Measurements from ENCODE around the gene BRSK2. TPM values are rescaled to one million over a fixed set of nuclear protein-coding genes. Genes with fewer than 3 reads are reported as not detected.
"Not testable (repeated sequence)": the region's sequence is repeated elsewhere in the genome, so short reads cannot be mapped to it uniquely, and the experiment has no call there.

BRSK2 gene
- total RNA-seq, 3 donors from 2014 or later, result 0.53 to 0.94 (median 0.76) TPM

GRCh38 chr11:1349327-1350041, 40.2 kb upstream of the BRSK2 start:
- Mint-ChIP-seq H3K27me3 (ENCODE audit: low read depth) (peaks cover 1% of the 10 kb centered on the region), H3K9me3 (no peaks in the 10 kb centered on the region), H3K4me3 (no peak overlapping the region), H3K36me3 (ENCODE audit: insufficient read depth) (no peaks in the 10 kb centered on the region), H3K4me1 (ENCODE audit: low read depth) (no peaks in the 10 kb centered on the region)
- DNase-seq, result no peak
- ATAC-seq, result no peak

DNA sequence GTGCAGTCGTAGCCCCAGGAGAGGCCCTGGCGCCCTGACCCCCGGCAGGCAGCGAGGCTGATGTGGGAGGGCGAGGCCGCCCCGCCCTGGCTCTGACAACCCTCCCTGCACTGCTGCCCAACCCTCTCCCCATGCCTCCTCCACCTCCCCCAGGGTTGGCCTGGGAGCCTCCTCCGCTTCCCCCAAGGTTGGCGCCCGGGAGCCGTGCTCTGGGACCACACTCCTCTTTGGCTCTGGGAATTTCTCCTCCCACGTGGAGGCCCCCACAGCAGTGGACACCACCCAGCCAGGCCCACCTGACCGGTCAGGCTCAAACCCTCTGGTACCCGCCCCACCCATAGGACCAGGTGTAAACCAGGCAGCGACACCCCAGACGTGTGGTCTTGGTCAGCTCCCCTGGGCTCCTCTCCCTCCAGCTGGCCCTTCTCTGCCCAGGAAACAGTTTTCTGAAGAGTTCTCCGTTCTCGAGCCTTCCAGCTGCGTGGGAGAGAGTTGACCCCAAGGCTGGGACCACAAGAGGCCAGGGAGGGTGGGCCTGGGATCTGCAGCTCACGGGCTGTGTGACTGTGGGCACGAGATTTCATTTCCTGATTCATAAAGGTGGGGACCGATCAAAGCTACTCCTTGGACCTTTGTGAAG, 39.5 kb upstream of the BRSK2 start:
- H3K4me3 Mint-ChIP-seq, result no peak overlapping the region
- DNase-seq, result no peak
- no peaks in the 10 kb centered on the region for H3K4me1 Mint-ChIP-seq (ENCODE audit: low read depth)
- no peaks in the 10 kb centered on the region for H3K36me3 Mint-ChIP-seq (ENCODE audit: insufficient read depth)
- H3K9me3 Mint-ChIP-seq, result no peaks in the 10 kb centered on the region
- ATAC-seq, result no peak
- H3K27me3 Mint-ChIP-seq (ENCODE audit: low read depth), result peaks cover 4% of the 10 kb centered on the region

- ATAC-seq (no peak), DNase-seq (no peak)
- Mint-ChIP-seq H3K4me3 (no peak overlapping the region), H3K36me3 (ENCODE audit: insufficient read depth) (no peaks in the 10 kb centered on the region), H3K27me3 (ENCODE audit: low read depth) (peaks cover 8% of the 10 kb centered on the region), H3K9me3 (no peaks in the 10 kb centered on the region), H3K4me1 (ENCODE audit: low read depth) (no peaks in the 10 kb centered on the region)
Measured at GRCh38 chr11:1351278-1351937, 38.3 kb upstream of the BRSK2 start.

DNA sequence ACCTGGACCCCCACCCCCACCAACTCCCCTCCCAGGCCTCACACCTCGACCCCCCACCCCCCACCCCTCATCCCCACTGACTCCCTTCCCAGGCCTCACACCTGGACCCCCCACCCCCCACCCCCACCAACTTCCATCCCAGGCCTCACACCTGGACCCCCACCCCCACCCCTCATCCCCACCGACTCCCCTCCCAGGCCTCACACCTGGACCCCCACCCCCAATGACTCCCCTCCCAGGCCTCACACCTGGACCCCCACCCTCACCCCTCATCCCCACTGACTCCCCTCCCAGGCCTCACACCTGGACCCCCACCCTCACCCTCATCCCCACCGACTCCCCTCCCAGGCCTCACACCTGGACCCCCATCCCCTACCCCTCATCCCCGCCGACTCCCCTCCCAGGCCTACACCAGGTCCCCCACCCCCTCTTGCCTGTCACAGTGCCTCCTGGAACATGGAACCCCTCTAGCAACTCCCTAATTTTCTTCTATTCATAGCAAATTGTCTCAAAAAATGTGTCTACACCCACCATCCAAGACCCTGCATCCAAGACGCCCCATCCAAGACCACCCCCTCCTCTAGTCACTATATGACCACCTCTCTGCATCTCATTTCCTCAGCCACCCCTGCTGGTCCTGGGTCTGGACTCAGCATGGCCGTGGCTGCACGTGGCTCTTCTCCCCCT, 36.9 kb upstream of the BRSK2 start:
- Mint-ChIP-seq H3K27me3 (ENCODE audit: low read depth) (peaks cover 16% of the 10 kb centered on the region), H3K9me3 (no peaks in the 10 kb centered on the region), H3K4me1 (ENCODE audit: low read depth) (no peaks in the 10 kb centered on the region), H3K36me3 (ENCODE audit: insufficient read depth) (no peaks in the 10 kb centered on the region), H3K4me3 (no peak overlapping the region)
- DNase-seq (no peak), ATAC-seq (no peak)

DNA sequence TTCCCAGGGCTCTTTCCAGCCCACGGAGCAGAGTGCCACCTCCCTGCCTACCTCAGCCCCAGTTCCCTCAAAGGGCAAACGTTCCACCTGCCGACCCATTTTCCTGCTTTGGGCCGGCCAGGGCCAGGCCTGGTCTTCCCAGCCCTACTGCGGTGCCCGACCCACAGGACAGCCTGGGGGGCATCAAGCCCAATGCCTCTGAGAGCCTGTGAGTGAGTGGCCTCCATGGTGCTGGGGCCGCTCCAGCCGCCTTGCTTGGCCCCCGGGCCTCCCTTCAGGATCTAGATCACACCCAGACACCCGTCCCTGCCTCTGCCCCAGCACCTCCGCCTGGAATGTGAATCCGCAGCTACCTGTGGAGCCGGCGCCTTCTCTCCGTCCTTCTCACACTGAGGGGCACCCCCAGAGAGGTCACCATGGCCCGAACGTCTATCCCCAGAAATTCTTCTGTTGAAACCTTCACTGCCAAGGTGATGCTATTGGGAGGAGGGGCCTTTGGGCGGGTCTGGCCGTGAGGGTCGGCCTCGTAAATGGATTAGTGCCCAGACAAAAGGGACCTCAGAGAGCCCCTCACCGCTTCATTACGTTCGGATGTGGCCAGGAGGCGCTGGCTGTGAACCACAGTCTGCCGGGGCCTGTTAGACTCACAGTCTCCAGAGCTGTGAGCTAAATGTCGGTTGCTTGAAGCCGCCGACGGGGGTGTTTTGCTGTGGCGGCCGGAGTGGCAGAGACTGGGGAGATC, 36.2 kb upstream of the BRSK2 start:
- ATAC-seq, result no peak
- DNase-seq, result no peak
- Mint-ChIP-seq H3K27me3 (ENCODE audit: low read depth) (peaks cover 20% of the 10 kb centered on the region), H3K9me3 (no peaks in the 10 kb centered on the region), H3K4me1 (ENCODE audit: low read depth) (no peaks in the 10 kb centered on the region), H3K4me3 (no peak overlapping the region), H3K36me3 (ENCODE audit: insufficient read depth) (no peaks in the 10 kb centered on the region)

DNA sequence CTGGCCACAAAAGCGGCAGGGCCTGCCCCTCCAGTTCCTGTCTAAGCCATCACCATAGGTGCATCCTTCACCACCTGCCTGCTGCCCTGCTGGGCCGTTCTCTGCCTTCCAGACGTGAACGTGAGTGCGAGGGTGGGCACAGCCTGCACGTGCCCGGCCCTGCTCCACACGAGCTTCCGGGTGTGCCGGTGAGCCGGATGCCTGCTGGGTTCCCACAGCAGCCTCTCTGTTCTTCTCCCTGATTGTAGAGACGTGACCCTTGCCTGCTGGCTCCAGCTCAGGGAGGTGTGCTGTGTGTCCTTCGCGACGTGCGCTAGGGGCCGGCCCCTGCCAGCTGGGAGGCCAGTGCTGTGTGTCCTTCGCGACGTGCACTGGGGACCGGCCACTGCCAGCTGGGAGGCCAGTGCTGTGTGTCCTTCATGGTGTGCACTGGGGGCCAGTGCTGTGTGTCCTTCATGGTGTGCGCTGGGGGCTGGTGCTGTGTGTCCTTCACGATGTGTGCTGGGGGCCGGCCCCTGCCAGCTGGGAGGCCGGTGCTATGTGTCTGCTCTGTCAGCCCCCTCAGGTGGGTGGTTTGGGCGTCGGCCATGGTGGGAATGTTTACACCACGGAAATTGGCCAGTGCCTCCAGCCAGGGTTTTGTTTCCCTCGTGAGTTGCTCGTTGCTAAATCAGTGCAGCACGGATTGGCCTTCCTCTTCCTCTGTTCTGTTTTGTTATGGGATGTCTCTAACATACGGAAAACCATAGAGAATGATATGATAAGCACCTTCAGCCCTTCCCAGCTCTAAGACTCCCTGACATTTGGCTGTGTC, 35.4 kb upstream of the BRSK2 start:
- Mint-ChIP-seq H3K36me3 (ENCODE audit: insufficient read depth) (no peaks in the 10 kb centered on the region), H3K4me1 (ENCODE audit: low read depth) (no peaks in the 10 kb centered on the region), H3K27me3 (ENCODE audit: low read depth) (peaks cover 22% of the 10 kb centered on the region), H3K4me3 (no peak overlapping the region), H3K9me3 (no peaks in the 10 kb centered on the region)
- ATAC-seq (no peak), DNase-seq (no peak)

- H3K4me3 Mint-ChIP-seq, result no peak overlapping the region
Measured at GRCh38 chr11:1356007-1356435, 33.7 kb upstream of the BRSK2 start.

GRCh38 chr11:1356478-1356960, 33.2 kb upstream of the BRSK2 start:
- ATAC-seq, result no peak
- peaks cover 21% of the 10 kb centered on the region for H3K27me3 Mint-ChIP-seq (ENCODE audit: low read depth)
- H3K4me3 Mint-ChIP-seq, result no peak overlapping the region
- no peaks in the 10 kb centered on the region for H3K9me3 Mint-ChIP-seq
- H3K4me1 Mint-ChIP-seq (ENCODE audit: low read depth), result no peaks in the 10 kb centered on the region
- H3K36me3 Mint-ChIP-seq (ENCODE audit: insufficient read depth), result no peaks in the 10 kb centered on the region
- DNase-seq, result no peak

More at GRCh38 chr11:1356007-1356435, 33.7 kb upstream of the BRSK2 start:
- Mint-ChIP-seq H3K27me3 (ENCODE audit: low read depth) (peaks cover 22% of the 10 kb centered on the region), H3K36me3 (ENCODE audit: insufficient read depth) (no peaks in the 10 kb centered on the region), H3K9me3 (no peaks in the 10 kb centered on the region), H3K4me1 (ENCODE audit: low read depth) (no peaks in the 10 kb centered on the region)
- ATAC-seq, result no peak
- DNase-seq, result no peak

DNA sequence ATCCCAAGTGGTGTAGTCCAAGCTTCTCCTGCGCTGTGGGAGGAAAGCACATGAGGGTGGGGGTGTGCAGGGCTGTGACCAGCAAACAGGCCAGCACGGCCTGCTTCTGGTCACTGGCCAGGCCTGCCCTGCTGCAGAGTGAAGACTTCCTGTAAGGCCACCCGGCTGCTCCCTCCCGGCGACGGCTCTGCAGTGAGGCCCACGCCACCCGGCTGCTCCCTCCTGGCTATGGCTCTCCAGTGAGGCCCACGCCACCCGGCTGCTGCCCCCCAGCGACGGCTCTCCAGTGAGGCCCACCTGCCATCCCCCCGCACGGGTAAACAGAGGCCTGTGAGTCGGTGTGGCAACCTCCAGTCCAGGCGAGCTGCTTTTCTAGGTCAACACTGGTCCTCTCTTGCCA, 31.4 kb upstream of the BRSK2 start:
- Mint-ChIP-seq H3K4me1 (ENCODE audit: low read depth) (no peaks in the 10 kb centered on the region), H3K36me3 (ENCODE audit: insufficient read depth) (no peaks in the 10 kb centered on the region), H3K4me3 (no peak overlapping the region), H3K27me3 (ENCODE audit: low read depth) (peaks cover 26% of the 10 kb centered on the region), H3K9me3 (no peaks in the 10 kb centered on the region)
- DNase-seq, result no peak
- ATAC-seq, result no peak

- not testable (repeated sequence) for DNase-seq; H3K9me3 Mint-ChIP-seq; ATAC-seq; H3K4me1 Mint-ChIP-seq (ENCODE audit: low read depth); H3K36me3 Mint-ChIP-seq (ENCODE audit: insufficient read depth); H3K4me3 Mint-ChIP-seq
- peaks cover 26% of the 10 kb centered on the region for H3K27me3 Mint-ChIP-seq (ENCODE audit: low read depth)
Measured at GRCh38 chr11:1358931-1359330, 30.8 kb upstream of the BRSK2 start.

- Mint-ChIP-seq H3K36me3 (ENCODE audit: insufficient read depth) (no peaks in the 10 kb centered on the region), H3K4me3 (no peak overlapping the region), H3K4me1 (ENCODE audit: low read depth) (no peaks in the 10 kb centered on the region), H3K9me3 (no peaks in the 10 kb centered on the region), H3K27me3 (ENCODE audit: low read depth) (peaks cover 26% of the 10 kb centered on the region)
- DNase-seq (no peak), ATAC-seq (no peak)
Measured at GRCh38 chr11:1359556-1359955, 30.2 kb upstream of the BRSK2 start.

DNA sequence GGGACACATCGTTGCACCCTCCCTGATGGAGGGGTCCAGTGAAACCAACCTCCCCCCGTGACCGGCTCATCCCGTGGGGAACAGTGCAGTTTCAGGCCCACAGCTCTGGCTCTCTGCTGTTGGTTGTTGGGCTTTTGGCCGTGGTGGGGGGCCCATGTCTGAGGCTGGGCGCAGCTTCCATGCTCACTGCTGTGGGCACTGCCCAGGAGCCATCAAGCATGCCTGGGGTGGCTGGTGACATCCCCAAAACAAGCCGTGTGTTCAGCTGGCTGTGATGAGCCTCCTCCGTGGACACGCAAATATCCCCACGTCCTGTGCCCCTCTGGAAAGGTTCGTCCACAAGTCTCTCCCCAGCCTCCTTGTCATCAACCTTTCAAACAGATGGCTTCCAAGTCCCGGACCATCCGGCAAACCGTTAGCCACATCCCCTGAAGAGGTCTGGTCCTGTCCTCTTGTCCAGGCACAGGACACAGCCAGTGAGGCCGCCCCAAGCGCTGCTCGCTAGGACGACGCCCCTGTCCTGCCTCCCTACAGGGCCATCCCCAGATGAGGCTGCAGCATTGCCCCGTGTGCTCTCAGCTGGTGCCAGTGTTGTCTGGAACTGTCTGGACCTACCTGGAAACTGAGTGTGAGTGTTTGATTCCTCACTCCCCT, 29.4 kb upstream of the BRSK2 start:
- Mint-ChIP-seq H3K9me3 (no peaks in the 10 kb centered on the region), H3K4me1 (ENCODE audit: low read depth) (no peaks in the 10 kb centered on the region)

DNA sequence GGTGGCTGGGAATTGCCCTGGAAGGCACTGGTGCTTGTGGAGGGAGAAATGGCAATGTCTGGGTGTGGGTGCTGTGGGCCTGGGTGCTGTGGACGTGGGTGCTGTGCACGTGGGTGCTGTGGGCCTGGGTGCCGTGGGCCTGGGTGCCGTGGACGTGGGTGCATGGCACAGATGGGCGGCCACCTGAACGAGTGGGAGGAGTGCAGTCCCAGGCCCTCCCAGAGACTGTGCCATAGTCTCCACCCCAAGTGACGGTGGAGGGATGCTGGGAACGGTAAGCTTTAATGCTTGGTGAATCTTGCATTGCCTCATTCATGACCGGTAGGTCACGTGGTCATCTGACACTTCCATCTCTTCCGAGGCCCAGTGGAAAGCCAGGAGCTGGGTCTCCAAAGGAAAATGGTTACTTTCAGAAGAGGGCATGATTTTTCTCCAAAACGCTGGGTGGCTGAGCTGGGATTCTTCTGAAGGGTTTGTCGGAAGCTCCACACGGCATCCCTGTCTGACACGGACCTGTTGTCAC, 28.8 kb upstream of the BRSK2 start:
- H3K4me3 Mint-ChIP-seq, result no peak overlapping the region
- H3K36me3 Mint-ChIP-seq (ENCODE audit: insufficient read depth), result no peaks in the 10 kb centered on the region
- ATAC-seq (no peak), DNase-seq (no peak)
- H3K9me3 Mint-ChIP-seq, result no peaks in the 10 kb centered on the region
- peaks cover 24% of the 10 kb centered on the region for H3K27me3 Mint-ChIP-seq (ENCODE audit: low read depth)
- no peaks in the 10 kb centered on the region for H3K4me1 Mint-ChIP-seq (ENCODE audit: low read depth)

More for the DNA sequence above, 29.4 kb upstream of the BRSK2 start:
- H3K4me3 Mint-ChIP-seq, result no peak overlapping the region
- ATAC-seq, result no peak
- H3K36me3 Mint-ChIP-seq (ENCODE audit: insufficient read depth), result no peaks in the 10 kb centered on the region
- DNase-seq, result no peak
- H3K27me3 Mint-ChIP-seq (ENCODE audit: low read depth), result peaks cover 24% of the 10 kb centered on the region

Data from activated T-cell treated with anti-CD3 and anti-CD28 coated beads, Interleukin-2, amount 50 U/mL, for 4 hours (primary cell).